HL-60/S4 (cell line): ENCODE data around the gene PPP1R3G.
"Not testable (repeated sequence)": the region's sequence is repeated elsewhere in the genome, so short reads cannot be mapped to it uniquely, and the experiment has no call there.

Experiments
- in situ Hi-C: fragments of 300-500 bp; cut with MboI; formaldehyde crosslinking; loops from 2 replicates; pipeline ENCODE4 v1.14.3; 2022; ENCODE audit warnings: low sequenced_read_pairs

Gene PPP1R3G

DNA sequence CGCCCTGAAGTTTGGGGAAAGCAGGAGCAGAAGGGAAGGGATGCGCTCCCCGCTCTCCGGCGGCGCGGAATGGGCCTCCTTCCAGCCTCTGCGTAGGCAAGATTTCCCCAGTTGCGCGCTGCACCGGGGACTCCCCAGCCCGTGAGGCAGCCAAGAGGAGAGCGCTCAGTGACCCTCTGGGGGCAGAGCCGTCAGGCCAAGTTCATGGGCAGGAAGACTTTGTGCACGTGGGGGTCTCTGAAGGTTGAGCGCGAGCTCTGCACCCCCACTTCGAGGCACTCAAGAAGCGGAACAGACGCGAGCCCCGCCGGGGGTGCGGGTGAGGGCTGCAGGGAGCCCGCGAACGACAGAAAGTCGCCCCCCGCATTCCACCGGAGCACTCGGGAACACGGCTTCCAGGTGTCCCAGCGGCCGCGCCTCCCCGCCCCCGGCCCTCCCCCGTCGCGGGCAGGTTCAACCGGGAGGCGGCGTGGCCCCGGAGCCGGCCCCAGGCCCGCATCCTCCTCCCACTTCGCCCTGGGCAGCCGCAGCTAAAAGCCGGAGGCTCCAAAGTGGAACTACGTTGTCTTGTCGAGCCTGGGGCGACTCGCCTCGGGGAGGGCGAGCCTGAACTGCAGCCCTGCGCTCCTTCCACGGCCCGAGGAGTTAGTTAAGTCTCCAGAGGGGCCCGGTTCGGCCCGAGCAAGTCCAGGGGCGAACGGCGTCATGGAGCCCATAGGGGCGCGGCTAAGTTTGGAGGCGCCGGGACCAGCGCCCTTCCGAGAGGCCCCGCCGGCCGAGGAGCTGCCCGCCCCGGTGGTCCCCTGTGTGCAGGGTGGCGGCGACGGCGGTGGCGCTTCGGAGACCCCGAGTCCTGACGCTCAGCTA lies at the start of gene PPP1R3G:
Gene PPP1R3G, plus strand, starts transcription at position 561 of the 867 bp plus-strand sequence. Its CDS starts 145 bp downstream, at position 706.
- in situ Hi-C loops, result no loop called here

DNA sequence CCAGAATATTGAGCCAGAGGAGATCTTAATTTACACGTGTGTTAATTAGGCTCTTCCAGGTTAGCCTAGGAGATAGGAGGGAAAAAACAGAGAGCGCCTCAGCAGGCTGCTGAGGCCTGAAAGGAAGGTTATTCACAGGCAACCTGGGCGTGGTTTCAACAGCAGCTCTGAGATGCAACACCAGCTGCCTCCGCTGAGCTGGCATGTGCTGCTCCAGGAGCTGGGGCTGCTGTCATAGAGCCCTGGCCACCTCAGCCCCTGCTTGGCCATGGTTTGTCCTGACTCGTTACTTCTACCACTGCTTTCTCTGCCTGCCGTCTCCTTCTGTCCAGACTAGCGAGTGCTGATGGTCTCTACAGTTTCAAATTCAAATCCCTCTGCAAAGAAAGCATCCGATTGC lies 48.9 kb upstream of the PPP1R3G start:
- in situ Hi-C loops, result no loop called here

DNA sequence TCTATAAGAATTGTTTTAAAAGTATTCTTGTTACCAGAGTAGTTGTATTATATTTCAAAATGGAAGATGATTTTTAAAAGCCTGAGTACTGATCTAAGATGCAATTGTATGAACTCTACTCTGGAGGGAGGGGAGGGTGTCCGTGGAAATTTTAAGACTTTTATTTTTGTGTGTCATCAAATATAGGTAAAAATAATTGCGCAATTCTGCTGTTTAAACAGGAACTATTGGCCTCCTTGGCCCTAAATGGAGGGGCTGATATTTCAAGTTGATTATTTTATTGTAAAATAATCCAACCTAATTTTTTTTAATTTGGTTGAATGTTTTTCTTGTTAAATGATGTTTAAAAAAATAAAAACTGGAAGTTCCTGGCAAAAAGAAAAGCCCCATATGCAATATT lies 43.2 kb upstream of the PPP1R3G start:
- in situ Hi-C loops, result no loop called here

DNA sequence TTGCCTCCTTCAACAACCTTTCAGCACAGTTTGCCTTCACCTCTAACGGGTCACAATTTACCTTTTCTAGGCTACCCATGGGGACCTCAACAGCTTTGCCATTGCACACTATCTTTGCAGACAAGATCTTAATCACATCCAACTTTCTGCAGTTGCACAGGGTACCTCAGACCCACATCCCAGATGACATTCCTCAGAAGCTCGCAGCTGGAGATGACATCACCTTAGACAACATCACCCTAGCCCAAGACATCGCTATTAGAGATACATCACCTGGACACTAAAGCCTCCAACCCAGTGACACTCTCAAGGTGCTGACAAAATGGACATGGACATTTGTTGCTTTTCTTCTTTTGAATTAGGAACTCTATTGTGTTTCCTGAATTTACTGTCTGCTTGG lies 42.7 kb upstream of the PPP1R3G start:
- in situ Hi-C loops, result no loop called here

DNA sequence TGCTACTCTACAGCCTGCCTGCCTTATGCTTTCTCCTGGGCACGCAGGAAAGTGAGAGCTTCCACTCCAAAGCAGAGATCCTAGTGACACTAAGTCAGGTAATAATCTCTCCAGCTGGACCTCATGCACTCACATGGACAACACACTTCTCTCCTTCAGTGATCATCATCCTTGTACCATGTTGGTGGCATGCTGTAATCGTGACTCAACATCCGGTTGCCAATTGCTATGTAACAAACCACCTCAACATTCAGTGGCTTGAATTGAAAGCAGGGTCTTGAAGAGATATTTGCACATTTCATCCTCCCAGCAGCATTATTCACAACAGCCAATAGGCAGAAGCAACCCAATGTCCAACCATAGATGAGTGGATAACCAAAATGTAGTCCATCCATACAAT lies 40.3 kb upstream of the PPP1R3G start:
- in situ Hi-C loops, result no loop called here

DNA sequence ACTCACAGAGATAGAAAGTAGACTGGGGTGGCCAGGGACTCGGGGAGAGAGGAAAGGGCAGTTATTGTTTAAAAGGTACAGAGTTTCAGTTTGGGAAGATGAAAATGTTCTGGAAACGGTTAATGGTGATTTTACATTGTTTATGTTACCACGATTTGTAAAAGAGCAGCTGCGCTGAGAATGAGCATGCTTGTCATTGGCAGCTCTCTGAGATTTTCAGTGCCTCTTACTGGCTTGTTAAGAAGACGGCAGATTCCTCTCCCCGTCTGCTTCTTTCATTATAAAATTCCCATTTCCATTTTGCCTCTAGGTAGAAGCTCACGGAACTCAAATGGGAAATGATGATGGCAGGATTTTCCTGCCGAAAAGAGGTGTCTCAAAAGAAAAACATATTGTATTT lies 39.7 kb upstream of the PPP1R3G start:
- in situ Hi-C loops, result no loop called here

DNA sequence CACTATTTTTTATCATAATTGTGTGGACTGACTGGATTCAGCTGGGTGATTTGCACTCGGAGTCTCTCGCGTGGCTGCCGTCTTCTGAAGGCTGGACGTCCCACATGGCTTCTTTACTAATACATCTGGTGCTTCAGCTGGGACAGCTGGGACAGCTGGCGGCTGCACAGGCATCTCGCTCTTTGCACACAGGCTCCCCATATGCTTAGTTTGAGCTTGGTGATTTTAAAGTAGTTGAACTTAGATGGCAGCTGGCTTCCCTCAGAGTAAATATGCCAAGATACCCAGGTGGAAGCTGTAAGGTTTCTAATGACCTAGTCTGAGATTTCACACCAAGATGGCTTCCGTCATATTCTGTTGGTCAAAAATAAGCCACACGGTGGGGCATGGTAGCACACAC lies 38.7 kb upstream of the PPP1R3G start:
- in situ Hi-C loops, result no loop called here

DNA sequence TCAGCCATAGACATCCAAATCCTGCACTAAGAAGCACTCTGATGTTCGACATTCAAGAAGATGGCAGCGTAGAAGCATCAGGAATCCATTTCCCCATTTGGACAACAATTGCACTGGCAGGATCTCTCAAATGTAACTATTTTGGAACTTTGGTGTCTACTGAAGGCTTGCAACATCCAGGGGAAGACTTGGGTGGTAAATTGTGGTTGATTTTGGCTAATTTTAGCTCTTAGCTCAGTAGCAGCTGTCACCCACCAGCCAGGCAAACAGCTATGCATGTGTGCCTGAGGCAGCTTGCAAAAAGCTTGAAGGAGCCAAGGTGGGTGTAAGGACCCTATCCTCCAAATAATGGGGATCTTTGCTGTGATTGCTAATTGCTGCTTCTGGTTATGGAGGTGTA lies 35.1 kb upstream of the PPP1R3G start:
- in situ Hi-C loops, result no loop called here

DNA sequence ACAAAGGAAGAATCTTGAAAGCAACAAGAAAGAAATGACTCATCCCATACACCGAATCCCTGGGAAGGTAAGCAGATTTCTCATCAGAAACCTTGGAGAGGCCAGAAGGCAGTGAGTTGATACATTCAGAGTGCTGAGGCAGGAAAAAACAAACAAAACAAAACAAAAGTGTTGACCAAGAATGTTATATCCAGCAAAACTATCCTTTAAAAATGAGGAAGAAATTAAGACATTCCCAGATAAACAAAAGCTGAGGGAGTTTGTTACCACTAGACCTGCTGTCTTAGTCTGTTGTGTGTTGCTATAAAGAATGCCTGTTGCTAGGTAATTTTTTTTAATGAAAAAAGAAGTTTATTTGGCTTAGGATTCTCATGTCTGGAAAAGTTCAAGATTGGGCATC lies 33.7 kb upstream of the PPP1R3G start:
- in situ Hi-C loops, result no loop called here

DNA sequence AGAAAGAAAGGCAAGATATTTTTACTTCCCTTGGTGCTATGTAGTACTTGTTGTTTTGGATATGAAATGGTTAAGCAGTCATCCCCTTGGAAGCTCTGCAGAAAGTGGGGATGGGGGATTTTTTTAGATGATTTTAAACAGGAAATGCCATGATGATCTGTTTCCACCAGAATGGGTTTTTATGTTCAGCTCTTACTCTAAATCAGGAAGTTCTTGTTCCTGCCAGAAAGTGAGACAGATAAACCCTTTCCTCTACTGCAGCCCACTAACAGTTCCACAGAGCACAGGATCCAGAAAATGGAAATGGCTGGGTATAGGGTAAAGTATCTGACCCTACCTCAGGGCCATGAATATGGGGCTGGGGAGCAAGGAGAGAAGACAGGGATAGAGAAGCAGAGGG lies 32.1 kb upstream of the PPP1R3G start:
- in situ Hi-C loops, result no loop called here

DNA sequence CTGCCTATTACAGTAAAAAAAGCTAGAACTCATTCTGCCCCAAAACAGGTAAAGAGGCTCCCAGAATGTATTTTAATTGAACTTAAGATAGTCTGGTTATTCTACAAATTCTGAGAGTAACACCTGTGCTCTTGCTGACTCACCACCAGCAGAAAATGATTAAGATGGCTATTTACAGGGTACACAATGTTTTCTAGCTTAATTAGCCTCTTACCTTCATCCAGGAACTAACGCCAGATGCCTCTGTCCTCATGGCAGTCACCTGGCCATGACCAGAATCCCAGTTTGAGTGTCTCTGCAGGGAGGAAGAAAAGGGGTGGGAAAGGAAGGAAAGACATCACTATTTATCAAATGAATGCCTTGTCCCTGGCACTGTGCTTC lies 31.3 kb upstream of the PPP1R3G start:
- in situ Hi-C loops, result no loop called here

DNA sequence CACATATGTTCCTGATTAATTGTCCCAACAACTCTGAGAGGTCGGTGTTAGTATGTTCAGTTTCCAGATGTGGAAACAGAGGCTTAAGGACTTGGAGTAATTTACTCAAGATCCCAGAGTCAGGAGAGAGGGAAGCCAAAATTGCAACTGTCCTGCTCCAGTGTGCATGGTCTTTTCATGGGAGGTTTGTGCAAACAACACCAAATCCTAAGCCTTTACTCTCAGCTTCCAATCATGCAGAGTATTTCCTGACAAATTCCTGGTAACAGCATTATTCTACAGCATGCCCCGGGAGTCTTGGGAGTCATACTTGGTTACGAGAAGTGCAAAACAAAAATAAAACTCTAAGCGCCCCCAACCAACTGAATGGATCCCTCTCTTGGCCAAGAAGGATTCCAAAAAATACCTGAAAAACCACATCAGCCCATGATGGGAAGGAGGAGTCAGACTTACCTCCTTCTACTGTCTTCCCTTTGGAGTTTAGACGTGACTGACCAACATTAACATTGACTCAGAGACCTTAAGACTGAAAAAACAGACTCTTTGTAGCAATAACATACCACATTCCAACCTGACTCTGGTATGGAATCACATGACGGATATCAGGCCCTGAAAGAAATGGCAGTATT lies 30.8 kb upstream of the PPP1R3G start:
- in situ Hi-C loops, result no loop called here

DNA sequence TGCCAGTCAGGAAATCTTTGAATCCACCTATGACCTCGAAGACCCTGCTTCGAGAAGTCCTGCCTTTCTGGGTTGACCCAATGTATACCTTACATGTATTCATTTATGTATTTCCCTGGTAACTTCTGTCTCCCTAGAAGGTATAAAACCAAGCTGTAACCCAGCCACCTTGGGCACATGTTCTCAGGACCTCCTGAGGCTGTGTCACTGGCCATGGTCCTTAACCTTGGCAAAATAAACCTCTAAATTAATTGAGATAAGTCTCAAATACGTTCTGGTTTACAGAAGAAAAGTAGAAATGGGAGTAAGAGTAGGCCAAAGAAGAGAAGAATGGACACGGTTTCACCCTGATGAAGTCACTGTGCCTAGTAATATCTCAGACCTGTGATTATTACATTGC lies 30.0 kb upstream of the PPP1R3G start:
- in situ Hi-C loops, result no loop called here

DNA sequence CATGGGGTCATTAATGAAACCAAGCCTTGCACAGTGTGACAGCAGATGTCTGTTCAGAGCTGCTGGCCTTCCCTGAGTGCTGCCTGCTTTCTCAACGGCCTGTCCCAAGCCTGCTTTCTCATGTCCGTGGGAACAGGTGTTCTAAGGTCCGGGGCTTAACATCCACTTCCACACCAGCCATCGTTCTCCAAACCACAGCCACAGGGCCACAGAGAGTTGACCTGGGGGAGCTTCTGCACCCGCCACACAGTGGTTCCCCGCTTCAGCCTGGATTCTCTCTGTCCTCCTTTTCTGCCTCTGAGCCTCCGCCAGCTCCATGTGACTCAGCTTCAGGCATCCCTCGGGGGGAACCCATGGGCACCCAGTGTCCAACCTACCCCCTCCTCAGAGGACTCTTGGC lies 26.9 kb upstream of the PPP1R3G start:
- in situ Hi-C loops, result no loop called here

DNA sequence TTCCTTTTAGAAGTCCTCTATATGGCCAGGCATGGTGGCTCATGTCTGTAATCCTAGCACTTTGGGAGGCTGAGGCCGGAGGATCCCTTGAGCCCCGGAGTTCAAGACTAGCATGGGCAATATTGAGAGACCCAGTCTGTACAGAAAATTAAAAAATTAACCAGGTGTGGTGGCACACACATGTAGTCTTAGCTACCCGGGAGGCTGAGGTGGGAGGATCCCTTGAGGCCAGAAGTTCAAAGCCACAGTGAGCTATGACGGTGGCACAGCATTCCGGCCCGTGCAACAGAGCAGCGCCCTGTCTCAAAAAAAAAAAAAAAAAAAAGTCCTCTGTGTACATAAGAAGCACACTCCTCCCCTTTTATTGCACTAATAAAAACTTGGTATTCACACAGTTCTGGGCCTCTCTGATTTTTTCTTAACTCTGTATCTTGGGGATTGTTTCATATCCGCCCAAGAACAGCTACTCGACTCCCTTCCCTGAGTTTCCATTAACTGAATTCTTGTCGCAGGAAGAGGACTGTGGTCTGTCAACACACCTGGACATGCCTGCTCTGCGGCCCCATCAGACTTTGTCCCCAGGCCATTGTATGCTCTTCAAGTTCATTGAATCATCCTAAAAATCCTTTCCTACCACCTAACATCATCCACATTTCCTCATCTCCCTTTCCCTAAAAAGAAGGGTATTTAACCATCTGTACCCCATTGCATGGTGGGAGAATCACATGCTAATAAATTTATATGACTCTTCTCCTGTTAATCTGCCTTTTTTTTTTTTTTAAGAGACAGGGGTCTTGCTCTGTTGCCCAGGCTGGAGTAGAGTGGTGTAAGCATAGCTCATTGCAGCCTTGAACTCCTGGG lies 25.9 kb upstream of the PPP1R3G start:
- in situ Hi-C loops, result no loop called here

DNA sequence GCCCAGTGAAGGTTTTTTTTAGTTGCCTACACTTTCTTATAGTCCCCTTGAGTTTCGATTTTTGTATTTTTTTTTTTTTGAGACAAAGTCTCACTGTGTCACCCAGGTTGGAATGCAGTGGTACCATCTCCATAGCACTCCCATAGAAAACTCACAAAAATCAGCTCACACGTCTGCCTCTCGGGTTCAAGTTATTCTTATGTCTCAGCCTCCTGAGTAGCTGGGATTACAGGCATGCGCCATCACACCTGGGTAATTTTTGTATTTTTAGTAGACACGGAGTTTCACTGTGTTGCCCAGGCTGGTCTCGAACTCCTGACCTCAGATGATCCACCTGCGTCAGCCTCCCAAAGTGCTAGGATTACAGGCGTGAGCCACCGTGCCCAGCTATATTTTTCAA lies 24.7 kb upstream of the PPP1R3G start:
- in situ Hi-C loops, result not testable (repeated sequence)

DNA sequence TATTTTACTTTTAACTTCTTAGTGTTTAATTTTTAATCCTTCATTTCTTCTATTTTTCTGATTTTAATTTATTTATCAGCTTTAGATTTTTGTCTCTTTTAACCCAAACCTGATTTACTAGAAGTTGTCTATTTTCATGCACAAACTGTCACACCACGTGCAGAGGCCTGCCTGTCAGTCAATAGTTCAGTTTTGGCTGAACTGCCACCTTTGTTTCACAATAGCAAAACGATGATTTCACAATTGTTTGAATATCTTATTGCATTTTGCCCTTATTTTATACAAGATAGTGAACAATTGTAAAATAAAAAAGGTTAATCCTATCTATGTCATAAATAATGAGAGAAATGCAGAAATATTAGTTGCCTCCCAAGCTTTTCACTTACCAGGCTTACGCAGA lies 24.0 kb upstream of the PPP1R3G start:
- in situ Hi-C loops, result no loop called here

DNA sequence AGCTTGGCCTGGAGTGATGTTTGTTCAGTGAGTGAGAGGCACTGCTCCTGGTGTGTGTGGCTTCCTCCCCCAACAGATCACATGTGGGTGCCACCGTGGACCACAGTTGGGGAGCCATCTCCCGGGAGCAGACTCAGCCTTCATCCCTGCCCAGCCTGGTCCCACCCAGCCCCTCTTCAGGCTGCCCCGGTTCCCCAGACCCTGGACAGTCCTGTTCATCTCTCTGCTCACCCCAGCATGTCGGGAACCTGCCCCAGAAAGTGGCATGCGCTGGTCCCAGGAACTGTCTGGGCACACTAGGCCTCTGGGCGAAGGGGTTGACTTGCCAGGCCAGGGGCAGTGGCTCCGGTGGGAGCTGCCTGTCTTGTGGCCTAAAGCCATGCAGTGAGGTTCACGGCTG lies 21.5 kb upstream of the PPP1R3G start:
- in situ Hi-C loops, result no loop called here

DNA sequence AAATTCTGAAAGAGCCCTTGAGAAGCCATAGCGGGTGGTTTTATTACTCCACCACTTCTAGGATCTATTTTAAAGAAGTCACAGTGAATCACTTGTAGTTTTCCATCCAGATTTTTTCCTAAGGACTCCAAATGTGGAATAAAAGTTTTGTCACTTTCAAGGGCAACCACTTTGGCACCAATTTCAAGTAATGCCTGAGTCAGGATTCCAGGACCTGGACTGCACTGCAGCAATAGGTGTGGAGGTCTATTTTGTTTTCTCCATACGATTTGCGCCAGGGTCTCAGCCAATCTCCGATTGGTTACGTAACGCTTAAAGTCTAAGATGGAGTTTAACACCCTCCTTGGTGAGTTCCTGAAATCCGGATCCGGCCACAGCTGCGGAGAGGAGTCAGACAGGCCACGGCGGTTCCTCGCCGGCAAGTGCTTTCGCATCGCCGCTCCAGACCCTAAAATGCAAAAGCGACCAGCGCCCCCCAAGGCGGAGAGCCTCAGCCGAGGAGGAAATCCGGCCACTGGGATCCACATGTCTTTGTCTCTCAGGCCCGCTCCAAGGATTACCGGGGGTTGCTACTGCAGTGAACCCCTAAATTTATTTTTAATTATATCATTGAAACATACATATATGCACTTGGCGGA lies 18.6 kb upstream of the PPP1R3G start:
- in situ Hi-C loops, result no loop called here

DNA sequence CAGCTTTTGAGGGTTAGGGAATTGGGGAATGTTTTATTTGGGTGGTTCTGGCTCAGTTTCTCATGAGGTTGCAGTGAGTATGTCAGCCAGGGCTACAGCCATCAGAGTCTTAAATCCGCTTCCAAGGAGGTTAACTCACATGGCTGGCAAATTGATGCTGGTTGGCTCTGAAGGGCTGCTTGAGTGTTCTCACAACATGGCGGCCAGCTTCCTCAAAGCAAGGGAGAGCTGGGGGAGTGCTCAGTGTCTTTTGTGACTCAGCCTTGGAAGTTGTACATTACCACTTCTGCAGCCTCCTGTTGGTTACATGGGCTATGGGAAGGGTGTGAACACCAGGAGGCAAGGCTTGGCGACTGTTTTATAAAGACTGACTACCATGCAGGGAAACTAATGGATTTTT lies 17.8 kb upstream of the PPP1R3G start:
- in situ Hi-C loops, result no loop called here

DNA sequence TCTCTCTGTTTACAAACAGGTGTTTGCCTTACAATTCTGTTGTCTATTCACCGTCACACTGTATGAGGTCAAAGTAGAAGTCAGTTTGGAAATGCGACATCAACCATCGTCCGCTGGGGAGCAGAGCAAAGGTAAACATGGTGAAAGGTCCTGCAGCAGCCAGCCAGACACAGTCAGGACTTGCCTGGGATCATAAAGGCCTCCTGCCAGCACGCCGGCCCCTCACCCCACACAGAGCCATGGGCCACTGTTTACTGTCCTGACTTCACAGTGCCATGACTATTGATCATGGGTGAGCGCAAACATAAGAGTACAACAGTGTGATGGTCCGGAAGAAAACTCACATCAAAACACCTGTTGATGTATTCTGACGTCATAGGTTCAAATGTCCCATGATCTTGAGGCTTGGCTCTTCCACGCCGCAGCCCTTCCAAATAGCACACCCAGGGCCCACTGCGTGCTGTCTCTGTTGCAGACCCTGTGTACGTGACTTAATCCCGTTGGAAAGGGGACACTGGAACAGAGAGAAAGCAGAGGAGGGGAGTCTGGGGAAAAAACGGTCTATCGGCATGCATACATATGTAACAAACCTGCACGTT lies 16.9 kb upstream of the PPP1R3G start:
- in situ Hi-C loops, result no loop called here
